ENCODE results near the gene ABCC4.

The ABCC4 gene

DNA sequence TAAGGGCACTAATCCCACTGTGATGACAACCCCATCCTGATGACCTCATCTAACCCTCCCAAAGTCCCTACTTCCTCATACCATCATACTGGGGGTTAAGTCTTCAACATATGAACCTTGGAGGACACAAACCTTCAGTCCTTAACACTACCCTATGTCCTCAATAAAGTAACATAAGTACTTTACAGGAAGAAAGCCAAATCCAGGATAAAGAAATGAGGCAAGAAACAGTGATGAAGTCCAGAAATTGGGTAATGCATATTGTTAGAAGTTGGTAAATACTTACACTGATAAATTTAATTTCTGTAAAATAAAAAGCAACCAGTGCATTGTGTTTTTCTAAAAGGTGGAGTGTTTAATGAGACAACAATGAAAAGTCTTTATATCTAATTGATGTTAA is 304.1 kb downstream of the ABCC4 start:
- no peak for TF ChIP-seq CTCF (IDR thresholded peaks at IDR 0.05; ENCODE audit: borderline replicate concordance, insufficient read depth, low read depth, low read length)
- H3K4me3 ChIP-seq (ENCODE audit: low read depth, low read length): no peak overlapping the region

- no peak for TF ChIP-seq CTCF (IDR thresholded peaks at IDR 0.05; ENCODE audit: borderline replicate concordance, insufficient read depth, low read depth, low read length)
- no peak overlapping the region for H3K4me3 ChIP-seq (ENCODE audit: low read depth, low read length)
Measured at GRCh38 chr13:94996445-94996844, 304.8 kb downstream of the ABCC4 start.

- TF ChIP-seq CTCF (IDR thresholded peaks at IDR 0.05; ENCODE audit: borderline replicate concordance, insufficient read depth, low read depth, low read length): no peak
- H3K4me3 ChIP-seq (ENCODE audit: low read depth, low read length): no peak overlapping the region
Measured at GRCh38 chr13:94994506-94994905, 306.7 kb downstream of the ABCC4 start.

GRCh38 chr13:94993616-94994015 is 307.6 kb downstream of the ABCC4 start:
- no peak for TF ChIP-seq CTCF (IDR thresholded peaks at IDR 0.05; ENCODE audit: borderline replicate concordance, insufficient read depth, low read depth, low read length)
- no peak overlapping the region for H3K4me3 ChIP-seq (ENCODE audit: low read depth, low read length)

DNA sequence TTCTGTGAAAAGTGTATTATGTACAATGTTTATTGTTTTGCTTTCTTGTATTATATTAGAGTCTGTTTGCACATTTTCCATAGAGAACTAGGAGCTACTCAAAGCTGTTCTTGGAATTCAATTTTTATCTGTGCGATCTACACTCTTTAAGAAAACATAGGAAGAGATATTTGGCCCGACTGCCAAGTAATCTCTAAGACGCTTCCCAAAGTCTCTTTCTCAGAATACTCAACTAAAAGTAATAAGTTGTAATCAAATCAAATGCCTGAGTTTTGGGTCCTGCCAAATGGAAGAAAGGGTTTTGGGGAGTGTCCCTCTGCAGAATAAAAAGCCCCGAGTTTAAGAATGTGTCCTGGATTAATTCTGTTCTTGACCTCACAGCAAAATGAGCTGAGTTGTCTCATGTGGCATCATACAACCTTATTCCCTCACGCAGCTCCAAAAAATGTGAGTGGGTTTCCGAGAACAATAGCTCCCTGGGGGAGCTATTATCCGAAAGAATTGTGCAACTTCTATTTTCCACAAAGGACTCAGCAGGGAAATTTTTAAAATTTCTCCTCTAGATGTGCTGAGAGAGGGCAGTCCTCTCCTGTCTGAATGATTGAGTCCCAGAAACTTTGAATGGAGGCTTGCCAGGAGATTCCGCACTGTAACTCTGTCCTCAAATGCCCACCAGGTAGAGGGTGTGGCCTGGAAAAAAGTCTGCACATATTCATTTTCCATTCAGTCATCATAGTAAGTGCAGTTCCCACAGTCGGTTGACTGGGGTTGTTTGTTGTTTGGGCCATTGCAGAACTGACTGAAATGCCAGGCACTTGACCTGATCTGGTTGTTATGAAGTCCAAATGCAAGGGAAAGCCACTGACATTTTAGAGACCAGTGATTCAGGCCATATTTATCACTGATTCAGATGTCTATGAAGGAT is 309.0 kb downstream of the ABCC4 start:
- TF ChIP-seq CTCF (IDR thresholded peaks at IDR 0.05; ENCODE audit: borderline replicate concordance, insufficient read depth, low read depth, low read length): no peak
- no peak overlapping the region for H3K4me3 ChIP-seq (ENCODE audit: low read depth, low read length)

- TF ChIP-seq CTCF (IDR thresholded peaks at IDR 0.05; ENCODE audit: borderline replicate concordance, insufficient read depth, low read depth, low read length): no peak
- H3K4me3 ChIP-seq (ENCODE audit: low read depth, low read length): no peak overlapping the region
Measured at GRCh38 chr13:94988654-94989053, 312.6 kb downstream of the ABCC4 start.

- no peak for TF ChIP-seq CTCF (IDR thresholded peaks at IDR 0.05; ENCODE audit: borderline replicate concordance, insufficient read depth, low read depth, low read length)
- no peak overlapping the region for H3K4me3 ChIP-seq (ENCODE audit: low read depth, low read length)
Measured at GRCh38 chr13:94987869-94988268, 313.4 kb downstream of the ABCC4 start.

All from GM12875 (cell line).